Glutamatergic neuron (in vitro differentiated cells): Measurements from ENCODE around the gene ACAD10. TPM values are rescaled to one million over a fixed set of nuclear protein-coding genes. Genes with fewer than 3 reads are reported as not detected.

Experiments
- DNase-seq: peaks from one replicate; pipeline ENCODE4 v3.0.0; 2022
- H3K27ac Mint-ChIP-seq: one replicate; pipeline ENCODE4 v1.8.0; 2020; ENCODE audit warnings: mild to moderate bottlenecking, mixed read lengths, inconsistent platforms; ENCODE audit not compliant: unreplicated experiment
- H3K27me3 Mint-ChIP-seq: one replicate; pipeline ENCODE4 v1.8.0; 2020; ENCODE audit warnings: mild to moderate bottlenecking, moderate library complexity, mixed read lengths, inconsistent platforms; ENCODE audit not compliant: unreplicated experiment
- H3K36me3 Mint-ChIP-seq: one replicate; pipeline ENCODE4 v1.8.0; 2020; ENCODE audit warnings: mild to moderate bottlenecking, mixed read lengths, inconsistent platforms; ENCODE audit not compliant: unreplicated experiment
- H3K4me1 Mint-ChIP-seq: one replicate; pipeline ENCODE4 v1.8.0; 2020; ENCODE audit warnings: mild to moderate bottlenecking, low read depth, mixed read lengths, inconsistent platforms; ENCODE audit not compliant: unreplicated experiment
- H3K4me3 Mint-ChIP-seq: one replicate; pipeline ENCODE4 v1.8.0; 2020; ENCODE audit warnings: mild to moderate bottlenecking, mixed read lengths, inconsistent platforms; ENCODE audit not compliant: unreplicated experiment
- H3K9me3 Mint-ChIP-seq: one replicate; pipeline ENCODE4 v1.8.0; 2020; ENCODE audit warnings: mild to moderate bottlenecking, moderate library complexity, mixed read lengths, inconsistent platforms; ENCODE audit not compliant: unreplicated experiment
- CTCF ChIP-seq: fragments of 200-600 bp; sonication (generic); IDR thresholded peaks from one replicate; pipeline ENCODE4 v1.5.0; 2021; ENCODE audit not compliant: partially characterized antibody, unreplicated experiment
- total RNA-seq: library from RNA; stranded (reverse); fragmentation: NEBNext Ultra II Directional; extraction: Animal tissue kit (Norgen Biotek cat#: 25700); gene quantifications from one replicate; pipeline ENCODE4 v1.2.1, GENCODE V29; 2021; ENCODE audit not compliant: unreplicated experiment

ACAD10 gene
- total RNA-seq, 1 donor from 2014 or later, result 35.9 TPM

- Mint-ChIP-seq H3K4me3 (peak within 1 kb of the TSS; percentile 97), H3K36me3 (no peaks in the 10 kb centered on the region), H3K27me3 (peaks cover 6% of the 10 kb centered on the region), H3K4me1 (no peaks in the 10 kb centered on the region), H3K9me3 (peaks cover 5% of the 10 kb centered on the region), H3K27ac (peak within 1 kb of the TSS; percentile 84)
- peak; percentile 85 for DNase-seq
- TF ChIP-seq CTCF, result no peak
These were observed 80.9 kb downstream of the ACAD10 start, which contains the start of gene ALDH2 for GRCh38 chr12:111766608-111767361. TSS of gene ALDH2 (plus strand) at chr12:111766933. CDS start at chr12:111766983, 50 bp downstream.

GRCh38 chr12:111767362-111768158 is 81.7 kb downstream of the ACAD10 start:
- DNase-seq, result peak; percentile 33
- TF ChIP-seq CTCF, result no peak
- Mint-ChIP-seq H3K9me3 (peaks cover 5% of the 10 kb centered on the region), H3K27ac (peak overlapping the region; percentile 84), H3K36me3 (no peaks in the 10 kb centered on the region), H3K4me1 (no peaks in the 10 kb centered on the region), H3K4me3 (peak overlapping the region; percentile 97), H3K27me3 (peaks cover 6% of the 10 kb centered on the region)

GRCh38 chr12:111768159-111768895 is 82.5 kb downstream of the ACAD10 start:
- Mint-ChIP-seq H3K27ac (no peak overlapping the region), H3K27me3 (peaks cover 6% of the 10 kb centered on the region), H3K4me1 (no peaks in the 10 kb centered on the region)

GRCh38 chr12:111769599-111769998 is 83.7 kb downstream of the ACAD10 start:
- H3K9me3 Mint-ChIP-seq, result peaks cover 2% of the 10 kb centered on the region
- H3K4me1 Mint-ChIP-seq, result no peaks in the 10 kb centered on the region
- H3K27ac Mint-ChIP-seq, result no peak overlapping the region
- H3K27me3 Mint-ChIP-seq, result peaks cover 4% of the 10 kb centered on the region
- H3K36me3 Mint-ChIP-seq, result no peaks in the 10 kb centered on the region
- TF ChIP-seq CTCF, result no peak
- no peak for DNase-seq
- H3K4me3 Mint-ChIP-seq, result no peak overlapping the region

More at GRCh38 chr12:111768159-111768895, 82.5 kb downstream of the ACAD10 start:
- Mint-ChIP-seq H3K9me3 (peaks cover 5% of the 10 kb centered on the region), H3K4me3 (peak overlapping the region; percentile 97), H3K36me3 (no peaks in the 10 kb centered on the region)
- no peak for DNase-seq
- no peak for TF ChIP-seq CTCF
